HEK293 (cell line): ENCODE measurements around the gene LFNG.
A peak's percentile ranks its signal among the peaks of the same experiment; 100 is the strongest.

Source experiments
- AEBP2 ChIP-seq: fragments of 450-650 bp; formaldehyde crosslinking; IDR thresholded peaks from 2 replicates; pipeline ENCODE4 v1.5.1; 2016; ENCODE audit warnings: missing biosample characterization, missing genetic modification characterization, borderline replicate concordance
- FEZF1 ChIP-seq: fragments of 450-650 bp; formaldehyde crosslinking; IDR thresholded peaks from 2 replicates; pipeline ENCODE4 v1.5.1; 2016; ENCODE audit warnings: missing biosample characterization, missing genetic modification characterization
- INSM2 ChIP-seq: fragments of 450-650 bp; formaldehyde crosslinking; IDR thresholded peaks from 2 replicates; pipeline ENCODE4 v1.5.1; 2016; ENCODE audit warnings: missing biosample characterization, missing genetic modification characterization
- KLF1 ChIP-seq: fragments of 450-650 bp; formaldehyde crosslinking; IDR thresholded peaks from 2 replicates; pipeline ENCODE4 v1.5.1; 2016; ENCODE audit warnings: missing biosample characterization, missing genetic modification characterization
- PATZ1 ChIP-seq: fragments of 450-650 bp; formaldehyde crosslinking; IDR thresholded peaks from 2 replicates; pipeline ENCODE4 v1.5.1; 2016; ENCODE audit warnings: missing biosample characterization, missing genetic modification characterization
- PRDM1 ChIP-seq: fragments of 450-650 bp; formaldehyde crosslinking; IDR thresholded peaks from 2 replicates; pipeline ENCODE4; 2016; ENCODE audit warnings: missing biosample characterization, missing genetic modification characterization
- RBAK ChIP-seq: fragments of 450-650 bp; formaldehyde crosslinking; IDR thresholded peaks from 2 replicates; pipeline ENCODE4 v1.5.1; 2016; ENCODE audit warnings: missing biosample characterization, missing genetic modification characterization
- SCRT2 ChIP-seq: fragments of 450-650 bp; formaldehyde crosslinking; IDR thresholded peaks from 2 replicates; pipeline ENCODE4 v1.5.1; 2016; ENCODE audit warnings: missing biosample characterization, missing genetic modification characterization
- ZBTB11 ChIP-seq: fragments of 450-650 bp; formaldehyde crosslinking; conservative IDR thresholded peaks from 2 replicates; pipeline ENCODE4 v1.5.1; 2016; ENCODE audit warnings: low read depth, missing biosample characterization, missing genetic modification characterization
- ZBTB20 ChIP-seq: fragments of 450-650 bp; formaldehyde crosslinking; IDR thresholded peaks from 2 replicates; pipeline ENCODE4 v1.5.1; 2016; ENCODE audit warnings: missing biosample characterization, missing genetic modification characterization
- ZBTB49 ChIP-seq: fragments of 450-650 bp; formaldehyde crosslinking; IDR thresholded peaks from 2 replicates; pipeline ENCODE4 v1.5.1; 2016; ENCODE audit warnings: missing biosample characterization, missing genetic modification characterization, low read depth
- ZBTB6 ChIP-seq: fragments of 450-650 bp; formaldehyde crosslinking; IDR thresholded peaks from 2 replicates; pipeline ENCODE4 v1.5.1; 2017; ENCODE audit warnings: missing biosample characterization, missing genetic modification characterization
- ZFP41 ChIP-seq: fragments of 450-650 bp; formaldehyde crosslinking; IDR thresholded peaks from 2 replicates; pipeline ENCODE4 v1.5.1; 2016; ENCODE audit warnings: missing biosample characterization, missing genetic modification characterization, borderline replicate concordance
- ZNF2 ChIP-seq: fragments of 450-650 bp; formaldehyde crosslinking; IDR thresholded peaks from 2 replicates; pipeline ENCODE4 v1.5.1; 2016; ENCODE audit warnings: missing biosample characterization, missing genetic modification characterization
- ZNF274 ChIP-seq, 2 experiments: fragments of 200-500 bp in 1 of 2; fragments of 450-650 bp in 1 of 2; sonication (Bioruptor generic) in 1 of 2; formaldehyde crosslinking in 1 of 2; IDR thresholded peaks; 2 replicates each; pipeline versions ENCODE4 v1.5.1 to v1.6.1; 2014 to 2016; ENCODE audit warnings: borderline replicate concordance in 1 of 2, inconsistent platforms in 1 of 2, low read length in 1 of 2, missing biosample characterization in 1 of 2, missing genetic modification characterization in 1 of 2
- ZNF311 ChIP-seq: fragments of 450-650 bp; formaldehyde crosslinking; IDR thresholded peaks from 2 replicates; pipeline ENCODE4 v1.5.1; 2017; ENCODE audit warnings: missing biosample characterization, missing genetic modification characterization, borderline replicate concordance
- ZNF510 ChIP-seq: fragments of 450-650 bp; formaldehyde crosslinking; IDR thresholded peaks from 2 replicates; pipeline ENCODE4 v1.5.1; 2018; ENCODE audit warnings: mild to moderate bottlenecking, missing genetic modification characterization, missing biosample characterization; ENCODE audit not compliant: insufficient replicate concordance
- ZNF521 ChIP-seq: fragments of 450-650 bp; formaldehyde crosslinking; IDR thresholded peaks from 2 replicates; pipeline ENCODE4 v1.5.1; 2017; ENCODE audit warnings: missing biosample characterization, mild to moderate bottlenecking, missing genetic modification characterization
- ZNF626 ChIP-seq: fragments of 450-650 bp; sonication (Bioruptor Pico); formaldehyde crosslinking; IDR thresholded peaks from 2 replicates; pipeline ENCODE4 v1.5.1; 2018; ENCODE audit warnings: missing biosample characterization, missing genetic modification characterization, inconsistent platforms
- ZNF629 ChIP-seq: fragments of 450-650 bp; formaldehyde crosslinking; IDR thresholded peaks from 2 replicates; pipeline ENCODE4 v1.5.1; 2017; ENCODE audit warnings: missing biosample characterization, missing genetic modification characterization
- ZNF645 ChIP-seq: fragments of 450-650 bp; formaldehyde crosslinking; IDR thresholded peaks from 2 replicates; pipeline ENCODE4; 2016; ENCODE audit warnings: missing biosample characterization, missing genetic modification characterization
- ZNF777 ChIP-seq: fragments of 450-650 bp; formaldehyde crosslinking; IDR thresholded peaks from 2 replicates; pipeline ENCODE4 v1.5.1; 2017; ENCODE audit warnings: missing biosample characterization, missing genetic modification characterization, borderline replicate concordance
- ZSCAN18 ChIP-seq: fragments of 450-650 bp; formaldehyde crosslinking; IDR thresholded peaks from 2 replicates; pipeline ENCODE4 v1.5.1; 2016; ENCODE audit warnings: missing biosample characterization, missing genetic modification characterization

Gene LFNG

GRCh38 chr7:2520131-2520760 is 672 bp downstream of the LFNG start (continued):
- TF ChIP-seq PATZ1 (tag by site-specific recombination) (peak; percentile 47), AEBP2 (no peak), INSM2 (tag by site-specific recombination) (no peak), PRDM1 (no peak), ZNF626 (tag by site-specific recombination) (no peak), ZFP41 (tag by site-specific recombination) (no peak), ZNF629 (tag by site-specific recombination) (no peak), ZNF2 (tag by site-specific recombination) (no peak), KLF1 (tag by site-specific recombination) (no peak), FEZF1 (tag by site-specific recombination) (no peak), ZBTB11 (tag by site-specific recombination) (no peak), ZNF274 (IDR thresholded peaks at IDR 0.05; ENCODE audit: low read length) (no peak), ZNF274 (tag by site-specific recombination; IDR thresholded peaks at IDR 0.05; ENCODE audit: borderline replicate concordance) (no peak), ZBTB49 (tag by site-specific recombination) (no peak), ZBTB6 (tag by site-specific recombination) (no peak), ZNF777 (no peak), ZNF645 (tag by site-specific recombination) (no peak), ZNF521 (tag by site-specific recombination) (no peak), RBAK (no peak), ZSCAN18 (tag by site-specific recombination) (no peak), ZNF311 (tag by site-specific recombination) (no peak), ZNF510 (no peak), ZBTB20 (tag by site-specific recombination) (peak; percentile 59; the same call in 1 of the 2 replicates), SCRT2 (tag by site-specific recombination) (no peak)
